Smooth muscle cell of the pulmonary artery (primary cell): ENCODE measurements around the gene OR8H2. TPM values are rescaled to one million over a fixed set of nuclear protein-coding genes. Genes with fewer than 3 reads are reported as not detected.

Experiments used
- total RNA-seq: library from RNA; depleted of rRNA; stranded (reverse); fragments of >200 nt; gene quantifications from 2 replicates; pipeline ENCODE4 v1.2.3, GENCODE V29; 2014

The OR8H2 gene, protein sequence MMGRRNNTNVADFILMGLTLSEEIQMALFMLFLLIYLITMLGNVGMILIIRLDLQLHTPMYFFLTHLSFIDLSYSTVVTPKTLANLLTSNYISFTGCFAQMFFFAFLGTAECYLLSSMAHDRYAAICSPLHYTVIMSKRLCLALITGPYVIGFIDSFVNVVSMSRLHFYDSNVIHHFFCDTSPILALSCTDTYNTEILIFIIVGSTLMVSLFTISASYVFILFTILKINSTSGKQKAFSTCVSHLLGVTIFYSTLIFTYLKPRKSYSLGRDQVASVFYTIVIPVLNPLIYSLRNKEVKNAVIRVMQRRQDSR
- not detected in 2 replicates for total RNA-seq

DNA sequence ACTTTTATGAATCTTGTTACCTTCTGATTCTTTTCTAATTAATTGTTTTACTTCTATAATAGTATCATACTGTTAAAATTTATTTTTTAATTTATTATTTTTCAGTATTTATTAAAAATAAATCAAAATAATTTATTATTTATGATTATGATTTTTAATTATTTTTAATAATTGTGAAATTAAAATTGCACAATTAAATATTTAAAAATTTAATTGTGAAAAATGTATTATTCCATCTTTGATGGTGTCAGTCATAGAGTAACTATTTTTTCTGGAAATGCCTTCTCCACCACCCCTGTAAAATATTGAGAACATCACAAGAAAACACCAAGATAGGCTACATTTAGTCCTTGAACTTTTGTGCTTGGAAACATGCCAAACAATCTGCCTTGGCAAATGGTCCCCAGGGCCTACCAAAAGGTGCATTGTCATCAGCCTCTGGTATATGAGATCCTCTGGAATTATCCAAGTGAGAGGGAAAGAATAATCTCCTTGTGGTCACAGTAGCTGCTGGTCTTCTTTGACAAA is at the start of gene OR8H2:
Gene OR8H2 (plus strand): TSS at position 478 of the 528 bp plus-strand sequence. CDS start 1,356 bp downstream, outside the sequence.

DNA sequence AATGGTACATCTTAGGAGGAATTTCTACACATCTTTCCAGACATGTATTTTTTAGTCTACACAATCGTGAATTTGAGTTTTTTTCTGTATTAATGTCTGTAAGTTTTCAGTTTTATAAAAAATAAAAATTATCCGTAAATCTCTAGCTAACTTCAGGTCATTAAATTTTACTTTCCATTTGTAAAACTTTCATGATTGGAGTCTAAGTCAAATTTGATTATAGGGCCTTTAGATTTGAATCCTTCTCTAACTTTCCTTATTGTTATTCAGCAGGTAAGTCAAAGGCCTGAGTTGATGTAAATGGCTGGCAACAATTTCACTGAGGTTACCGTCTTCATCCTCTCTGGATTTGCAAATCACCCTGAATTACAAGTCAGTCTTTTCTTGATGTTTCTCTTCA is 10.5 kb upstream of the OR8H2 start, which contains the start of gene OR8I2:
Gene OR8I2 (plus strand): TSS at position 301 of the 400 bp plus-strand sequence. CDS start 0 bp downstream, at position 301.

DNA sequence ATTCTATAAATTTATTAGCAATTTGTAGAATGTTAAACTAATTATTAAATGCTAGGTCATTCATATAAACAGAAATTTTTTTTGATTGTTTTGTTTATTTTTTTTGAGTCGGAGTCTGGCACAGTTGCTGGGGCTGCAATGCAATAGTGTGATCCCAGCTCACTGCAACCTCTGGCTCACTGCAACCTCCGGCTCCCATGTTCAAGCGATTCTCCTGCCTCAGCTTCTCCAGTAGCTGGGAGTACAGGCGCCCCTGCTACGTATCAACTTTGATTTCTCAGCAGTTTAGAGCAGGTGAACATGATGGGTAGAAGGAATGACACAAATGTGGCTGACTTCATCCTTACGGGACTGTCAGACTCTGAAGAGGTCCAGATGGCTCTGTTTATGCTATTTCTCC is 18.6 kb downstream of the OR8H2 start, which contains the start of gene OR8H3:
Gene OR8H3 (plus strand): TSS at position 301 of the 400 bp plus-strand sequence. CDS start 0 bp downstream, at position 301.

DNA sequence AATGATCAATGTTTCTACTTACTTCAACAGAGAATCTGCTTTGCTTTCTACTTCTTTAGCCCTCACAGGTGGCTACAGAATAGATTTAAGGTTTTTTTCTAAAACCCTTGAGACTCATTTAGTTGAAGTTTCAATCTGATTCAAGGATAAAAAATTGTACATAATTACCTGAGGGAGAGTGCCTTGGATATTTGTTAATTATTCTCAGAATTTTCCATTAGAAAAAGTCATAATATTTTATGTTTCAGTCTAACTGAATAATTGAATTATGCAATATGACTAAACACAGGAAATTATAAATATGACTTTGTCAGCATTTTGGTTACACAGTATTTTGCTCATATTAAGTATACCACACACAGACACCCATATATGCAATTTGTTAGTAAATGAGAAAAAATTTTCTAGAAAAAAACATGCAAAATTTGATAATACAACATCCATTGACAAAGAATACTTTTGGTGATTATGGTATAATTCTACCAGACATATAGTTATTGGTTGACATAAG is 36.7 kb downstream of the OR8H2 start, which contains the start of gene OR8J3:
Gene OR8J3 (minus strand): TSS at position 51 of the 511 bp plus-strand sequence. CDS start 2,483 bp downstream, outside the sequence.

Other genes starting within 250 kb of the OR8H2 start
- not detected in 2 replicates for gene TRIM51, start 220.4 kb upstream of the OR8H2 start, total RNA-seq
- gene OR5W2, start 189.1 kb upstream of the OR8H2 start, total RNA-seq: not detected in 2 replicates
- not detected in 2 replicates for gene OR5I1, start 167.3 kb upstream of the OR8H2 start, total RNA-seq
- not detected in 2 replicates for gene OR10AG1, start 133.7 kb upstream of the OR8H2 start, total RNA-seq
- not detected in 2 replicates for gene OR5F1, start 109.1 kb upstream of the OR8H2 start, total RNA-seq
- gene OR5AS1, start 76.0 kb upstream of the OR8H2 start, total RNA-seq: not detected in 2 replicates
- not detected in 2 replicates for gene OR8I2, start 10.4 kb upstream of the OR8H2 start, total RNA-seq
- gene OR8H3, start 18.7 kb downstream of the OR8H2 start, total RNA-seq: not detected in 2 replicates
- not detected in 2 replicates for gene OR8J3, start 36.5 kb downstream of the OR8H2 start, total RNA-seq
- gene OR8K5, start 56.6 kb downstream of the OR8H2 start, total RNA-seq: not detected in 2 replicates
- gene OR5J2, start 72.9 kb downstream of the OR8H2 start, total RNA-seq: not detected in 2 replicates
- gene OR5T2, start 130.6 kb downstream of the OR8H2 start, total RNA-seq: not detected in 2 replicates
- not detected in 2 replicates for gene OR5T3, start 148.6 kb downstream of the OR8H2 start, total RNA-seq
- not detected in 2 replicates for gene OR5T1, start 170.5 kb downstream of the OR8H2 start, total RNA-seq
- not detected in 2 replicates for gene OR8H1, start 188.6 kb downstream of the OR8H2 start, total RNA-seq
- gene OR8K3, start 211.5 kb downstream of the OR8H2 start, total RNA-seq: not detected in 2 replicates
- gene OR8K1, start 242.4 kb downstream of the OR8H2 start, total RNA-seq: not detected in 2 replicates